Osteoblast (primary cell): ENCODE measurements around the gene GIMAP1. TPM values are rescaled to one million over a fixed set of nuclear protein-coding genes. Genes with fewer than 3 reads are reported as not detected.

Experiments
- DNase-seq: peaks from one replicate; pipeline ENCODE4 v3.0.0; 2011; ENCODE audit warnings: low spot score, mixed read lengths; ENCODE audit not compliant: insufficient read length; ENCODE audit errors: missing footprints
- H2AFZ ChIP-seq: 2 replicates; pipeline ENCODE4 v1.6.0; 2011; ENCODE audit warnings: mild to moderate bottlenecking, low read length
- H3K27ac ChIP-seq: 2 replicates; pipeline ENCODE4 v1.5.1; 2011; ENCODE audit warnings: mild to moderate bottlenecking, low read depth, low read length, moderate library complexity
- H3K27me3 ChIP-seq: 2 replicates; pipeline ENCODE4 v1.6.0; 2012; ENCODE audit warnings: mild to moderate bottlenecking, control low read depth, inconsistent platforms, low read length, moderate library complexity; ENCODE audit not compliant: insufficient read depth
- H3K36me3 ChIP-seq: 2 replicates; pipeline ENCODE4 v1.5.1; 2011; ENCODE audit warnings: mild to moderate bottlenecking, low read length, control low read depth, moderate library complexity; ENCODE audit not compliant: insufficient read depth
- H3K4me1 ChIP-seq: 2 replicates; pipeline ENCODE4 v1.5.1; 2011; ENCODE audit warnings: mild to moderate bottlenecking, low read length, control low read depth, moderate library complexity; ENCODE audit not compliant: insufficient read depth
- H3K4me2 ChIP-seq: 2 replicates; pipeline ENCODE4 v1.6.0; 2011; ENCODE audit warnings: mild to moderate bottlenecking, low read length; ENCODE audit not compliant: insufficient read depth
- H3K4me3 ChIP-seq: fragments of 200-600 bp; sonication (generic); 3 replicates; pipeline ENCODE4 v1.5.1; 2012; ENCODE audit warnings: mild to moderate bottlenecking, low read length, inconsistent platforms; ENCODE audit not compliant: insufficient read depth
- H3K79me2 ChIP-seq: 2 replicates; pipeline ENCODE4 v1.6.0; 2012; ENCODE audit warnings: mild to moderate bottlenecking, low read length, control low read depth, inconsistent platforms; ENCODE audit not compliant: insufficient read depth
- H3K9me3 ChIP-seq: 2 replicates; pipeline ENCODE4 v1.5.1; 2011; ENCODE audit warnings: low read depth, low read length, control low read depth
- H4K20me1 ChIP-seq: 2 replicates; pipeline ENCODE4 v1.6.0; 2012; ENCODE audit warnings: mild to moderate bottlenecking, low read length, control low read depth; ENCODE audit not compliant: insufficient read depth
- total RNA-seq: library from RNA; depleted of rRNA; stranded (reverse); fragments of >200 nt; gene quantifications from 2 replicates; pipeline ENCODE4 v1.2.3, GENCODE V29; 2012
- TF ChIP-seq, protein P1 (sequence below): IDR thresholded peaks from 2 replicates; pipeline ENCODE4 v1.5.1; 2011; ENCODE audit warnings: mild to moderate bottlenecking, low read depth, low read length, moderate library complexity; ENCODE audit errors: extremely low read depth

GIMAP1 gene
- total RNA-seq, 1 donor, result not detected

DNA sequence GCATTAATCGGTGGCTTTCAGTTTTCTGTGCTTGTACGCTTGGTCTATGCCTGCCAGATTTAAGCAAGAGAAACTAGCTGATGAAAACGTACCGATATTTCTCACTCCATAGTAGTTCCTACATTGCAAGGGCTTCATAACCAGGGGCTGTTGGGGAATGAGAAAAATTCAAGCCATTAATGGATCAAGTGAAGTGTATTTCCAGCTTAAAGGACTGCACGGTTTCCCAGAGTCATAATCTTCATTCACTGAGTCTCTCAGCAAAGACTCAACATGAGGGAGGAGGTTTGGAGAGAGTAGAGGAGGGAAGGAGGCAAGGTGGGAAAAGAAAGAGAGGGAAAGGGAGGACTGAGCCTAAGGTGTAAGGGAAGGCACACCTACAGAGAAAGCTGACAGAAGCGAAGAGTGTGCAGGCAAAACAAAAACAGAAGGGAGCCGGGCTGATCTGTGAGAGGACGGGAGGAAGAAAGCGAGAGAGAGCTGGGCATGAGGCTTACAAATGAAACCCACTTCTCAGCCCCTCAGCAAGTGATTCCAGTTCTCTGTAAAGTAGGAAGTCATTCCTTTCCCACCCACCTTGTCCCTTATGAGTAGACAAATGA is 30.3 kb upstream of the GIMAP1 start:
- Histone ChIP-seq H3K4me2 (peak overlapping the region; percentile 75), H3K4me3 (peak overlapping the region; percentile 62)
- no peak for DNase-seq

DNA sequence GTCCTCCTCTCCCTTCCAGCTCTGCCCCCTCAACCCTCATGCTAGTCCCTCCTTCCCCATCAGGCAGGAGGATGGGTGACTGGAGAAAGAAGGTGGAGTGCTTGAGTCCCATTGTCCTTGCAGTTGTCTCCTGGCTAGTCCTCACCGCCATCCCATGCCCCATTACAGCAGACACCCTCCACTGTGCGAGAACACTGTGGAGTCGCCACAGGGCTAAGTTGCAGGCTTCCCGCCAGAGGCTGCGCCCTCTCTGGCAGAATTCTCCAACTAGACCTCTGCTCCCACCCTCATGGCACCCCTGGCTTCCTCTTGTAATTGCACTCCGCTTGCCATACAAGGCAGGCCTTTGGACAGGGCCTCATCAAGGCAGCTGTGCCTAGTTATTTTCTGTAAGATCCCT is 27.8 kb upstream of the GIMAP1 start:
- Histone ChIP-seq H3K9me3 (no peaks in the 10 kb centered on the region), H3K27ac (no peak overlapping the region), H3K4me3 (no peak overlapping the region), H2AFZ (no peak overlapping the region), H3K4me2 (no peak overlapping the region), H4K20me1 (no peaks in the 10 kb centered on the region), H3K27me3 (no peaks in the 10 kb centered on the region), H3K4me1 (no peaks in the 10 kb centered on the region), H3K36me3 (no peaks in the 10 kb centered on the region), H3K79me2 (no peaks in the 10 kb centered on the region)
- no peak for DNase-seq
- TF ChIP-seq, protein P1, sequence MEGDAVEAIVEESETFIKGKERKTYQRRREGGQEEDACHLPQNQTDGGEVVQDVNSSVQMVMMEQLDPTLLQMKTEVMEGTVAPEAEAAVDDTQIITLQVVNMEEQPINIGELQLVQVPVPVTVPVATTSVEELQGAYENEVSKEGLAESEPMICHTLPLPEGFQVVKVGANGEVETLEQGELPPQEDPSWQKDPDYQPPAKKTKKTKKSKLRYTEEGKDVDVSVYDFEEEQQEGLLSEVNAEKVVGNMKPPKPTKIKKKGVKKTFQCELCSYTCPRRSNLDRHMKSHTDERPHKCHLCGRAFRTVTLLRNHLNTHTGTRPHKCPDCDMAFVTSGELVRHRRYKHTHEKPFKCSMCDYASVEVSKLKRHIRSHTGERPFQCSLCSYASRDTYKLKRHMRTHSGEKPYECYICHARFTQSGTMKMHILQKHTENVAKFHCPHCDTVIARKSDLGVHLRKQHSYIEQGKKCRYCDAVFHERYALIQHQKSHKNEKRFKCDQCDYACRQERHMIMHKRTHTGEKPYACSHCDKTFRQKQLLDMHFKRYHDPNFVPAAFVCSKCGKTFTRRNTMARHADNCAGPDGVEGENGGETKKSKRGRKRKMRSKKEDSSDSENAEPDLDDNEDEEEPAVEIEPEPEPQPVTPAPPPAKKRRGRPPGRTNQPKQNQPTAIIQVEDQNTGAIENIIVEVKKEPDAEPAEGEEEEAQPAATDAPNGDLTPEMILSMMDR, result no peak

More for the DNA sequence above, 30.3 kb upstream of the GIMAP1 start:
- Histone ChIP-seq H3K27me3 (no peaks in the 10 kb centered on the region), H3K27ac (no peak overlapping the region), H3K36me3 (no peaks in the 10 kb centered on the region), H2AFZ (peak overlapping the region; percentile 76), H3K9me3 (no peaks in the 10 kb centered on the region), H4K20me1 (no peaks in the 10 kb centered on the region), H3K79me2 (no peaks in the 10 kb centered on the region), H3K4me1 (no peaks in the 10 kb centered on the region)
- TF ChIP-seq, protein P1, result no peak

DNA sequence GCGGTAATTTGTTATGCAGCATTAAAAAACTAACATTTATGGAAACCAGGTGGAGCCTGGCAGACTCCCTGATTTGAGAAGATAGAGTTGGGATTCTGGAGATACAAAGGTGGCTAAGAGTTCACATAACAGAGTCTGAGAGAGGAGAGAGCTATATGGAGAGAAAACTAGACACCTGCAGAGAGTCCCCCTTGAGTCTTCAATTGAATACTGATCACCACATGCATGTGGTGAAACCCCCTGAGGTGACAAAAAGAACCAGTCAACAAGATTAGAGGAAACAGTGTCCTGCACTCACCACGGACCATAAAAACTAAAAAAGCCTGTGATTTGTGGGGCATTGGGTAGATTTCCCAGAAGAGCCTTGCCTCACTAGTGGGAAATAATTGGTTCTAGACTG is 20.8 kb upstream of the GIMAP1 start:
- Histone ChIP-seq H3K4me1 (no peaks in the 10 kb centered on the region), H3K4me2 (no peak overlapping the region), H3K4me3 (no peak overlapping the region), H3K79me2 (no peaks in the 10 kb centered on the region), H3K27ac (no peak overlapping the region), H3K9me3 (no peaks in the 10 kb centered on the region), H2AFZ (no peak overlapping the region), H4K20me1 (no peaks in the 10 kb centered on the region), H3K36me3 (no peaks in the 10 kb centered on the region), H3K27me3 (no peaks in the 10 kb centered on the region)
- DNase-seq, result no peak
- TF ChIP-seq, protein P1, result no peak

DNA sequence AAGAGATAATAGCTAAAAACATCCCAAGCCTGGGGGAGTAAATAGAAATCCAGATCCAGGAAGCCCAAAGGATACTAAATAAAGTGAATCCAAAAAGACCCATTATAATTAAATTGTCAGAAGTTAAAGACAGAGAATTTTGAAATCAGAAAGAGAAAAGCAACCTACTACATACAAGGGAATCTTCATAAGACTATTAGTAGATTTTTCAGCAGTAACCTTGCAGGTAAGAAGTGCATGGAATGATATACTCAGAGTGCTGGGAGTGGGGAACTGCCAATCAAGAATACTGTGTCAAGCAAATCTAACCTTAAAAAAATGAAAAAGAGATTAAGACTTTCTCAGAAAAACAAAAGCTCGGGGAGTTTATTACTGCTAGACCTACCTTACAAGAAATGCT is 13.2 kb upstream of the GIMAP1 start:
- H3K4me3 ChIP-seq, result no peak overlapping the region
- no peaks in the 10 kb centered on the region for H3K79me2 ChIP-seq
- H3K4me1 ChIP-seq, result no peaks in the 10 kb centered on the region
- H3K27ac ChIP-seq, result no peak overlapping the region
- H3K4me2 ChIP-seq, result no peak overlapping the region
- TF ChIP-seq, protein P1, result no peak
- no peaks in the 10 kb centered on the region for H3K27me3 ChIP-seq
- no peaks in the 10 kb centered on the region for H3K9me3 ChIP-seq
- H4K20me1 ChIP-seq, result no peaks in the 10 kb centered on the region
- H2AFZ ChIP-seq, result no peak overlapping the region
- no peaks in the 10 kb centered on the region for H3K36me3 ChIP-seq
- no peak for DNase-seq
